GM12878 (cell line): ENCODE results near the gene SIMC1. TPM values are rescaled to one million over a fixed set of nuclear protein-coding genes. Genes with fewer than 3 reads are reported as not detected.
A peak's percentile ranks its signal among the peaks of the same experiment; 100 is the strongest.
"Not testable (repeated sequence)": the region's sequence is repeated elsewhere in the genome, so short reads cannot be mapped to it uniquely, and the experiment has no call there.

Source experiments
- ATAC-seq: fragments of 200-7000 bp; cut with Tn5 transposase; 3 replicates; pipeline ENCODE4 v1.9.1; 2020; ENCODE audit warnings: mild to moderate bottlenecking, moderate library complexity
- BruUV-seq: library from RNA; stranded (reverse); fragments of 400-500 nt; replicated peaks from 2 replicates; lab custom pipeline; 2021; lab: Mats Ljungman, UMichigan
- CTCF ChIA-PET: fragments of 300-600 bp; sonication (Branson Sonifier 250); formaldehyde crosslinking; extraction: SDS; loops from one replicate; lab custom pipeline; 2021; ENCODE audit warnings: inconsistent platforms; lab: Yijun Ruan, JAX
- POLR2A ChIA-PET: fragments of 350-600 bp; formaldehyde crosslinking; extraction: SDS; loops from one replicate; lab custom pipeline; 2021; ENCODE audit warnings: inconsistent platforms; lab: Charles Lee
- RAD21 ChIA-PET: fragments of 300-600 bp; sonication (Branson Sonifier 250); formaldehyde crosslinking; loops from one replicate; lab custom pipeline; 2023; ENCODE audit warnings: antibody characterized with exemption; ENCODE audit not compliant: unreplicated experiment; lab: Charles Lee
- SMC1A ChIA-PET: fragments of 300-600 bp; sonication (Branson Sonifier 250); formaldehyde crosslinking; loops from one replicate; lab custom pipeline; 2023; ENCODE audit not compliant: unreplicated experiment, uncharacterized antibody; lab: Charles Lee
- DNase-seq: peaks from one replicate; pipeline ENCODE4 v3.0.0-alpha.2; 2011; ENCODE audit warnings: low read depth, low spot score
- FAIRE-seq: peaks from 3 replicates; lab custom pipeline; 2011; peaks lifted over from hg19 to GRCh38; lab: Jason Lieb, UNC
- H2AFZ ChIP-seq: 2 replicates; pipeline ENCODE4 v1.6.0; 2011; ENCODE audit warnings: low read depth, low read length, control low read depth; ENCODE audit not compliant: control insufficient read depth
- H3K27ac ChIP-seq: 2 replicates; pipeline ENCODE4 v1.5.1; 2011; ENCODE audit warnings: control low read depth; ENCODE audit not compliant: control insufficient read depth, insufficient read depth
- H3K27me3 ChIP-seq, 2 experiments: replicated peaks in 1 of 2; 2 replicates each; pipeline versions ENCODE4 v1.6.0 to v1.6.1; 2011; ENCODE audit warnings: low read length in 1 of 2; ENCODE audit not compliant: control insufficient read depth in 2 of 2, insufficient read depth in 2 of 2
- H3K36me3 ChIP-seq, 2 experiments: 2 replicates each; pipeline ENCODE4 v1.5.1; 2011; ENCODE audit warnings: low read length in 1 of 2; ENCODE audit not compliant: control insufficient read depth in 2 of 2, insufficient read depth in 2 of 2
- H3K4me1 ChIP-seq: 2 replicates; pipeline ENCODE4 v1.6.1; 2011; ENCODE audit warnings: mild to moderate bottlenecking, low read length, moderate library complexity, mixed read lengths; ENCODE audit not compliant: control insufficient read depth, insufficient read depth
- H3K4me2 ChIP-seq: 2 replicates; pipeline ENCODE4 v1.6.0; 2011; ENCODE audit warnings: control low read depth; ENCODE audit not compliant: control insufficient read depth, insufficient read depth
- H3K4me3 ChIP-seq: fragments of 200-600 bp; sonication (generic); 2 replicates; pipeline ENCODE4 v1.5.1; 2016
- H3K79me2 ChIP-seq: 2 replicates; pipeline ENCODE4 v1.6.0; 2011; ENCODE audit warnings: low read length; ENCODE audit not compliant: control insufficient read depth, insufficient read depth
- H3K9ac ChIP-seq: 2 replicates; pipeline ENCODE4 v1.8.0; 2011; ENCODE audit warnings: low read length, control low read depth, mixed read lengths; ENCODE audit not compliant: control insufficient read depth, insufficient read depth
- H3K9me3 ChIP-seq: replicated peaks from 3 replicates; pipeline ENCODE4 v1.5.1; 2011; ENCODE audit warnings: mild to moderate bottlenecking, low read length; ENCODE audit not compliant: control insufficient read depth, insufficient read depth
- H4K20me1 ChIP-seq: 2 replicates; pipeline ENCODE4 v1.6.0; 2011; ENCODE audit not compliant: control insufficient read depth, insufficient read depth
- WGBS: methylation state at CpG from one replicate; pipeline ENCODE4 v1.1.6; 2016; ENCODE audit warnings: low lambda C conversion rate; ENCODE audit not compliant: insufficient replicate concordance, insufficient coverage; ENCODE audit errors: missing lambda C conversion rate; 5-methylcytosine and 5-hydroxymethylcytosine counted together
- in situ Hi-C: fragments of 300-500 bp; cut with MboI; formaldehyde crosslinking; loops from 9 replicates; pipeline ENCODE4 v1.14.3; 2018; ENCODE audit warnings: mixed read lengths
- intact Hi-C: fragments of 100-400 bp; cut with micrococcal nuclease; formaldehyde crosslinking; loops from one replicate; pipeline ENCODE4 v1.14.2; 2022; ENCODE audit not compliant: unreplicated experiment
- polyA plus RNA-seq, 11 experiments: library from polyadenylated mRNA; depleted of rRNA in 4 of 11; unstranded in 6 of 11; stranded (reverse) in 5 of 11; fragments of >200 nt; fragmentation: Nextera tagmentation in 4 of 11; fragmentation: Illumina TruSeq in 1 of 11; extraction: Ambion mirVana in 4 of 11; extraction: Trizol in 1 of 11; gene quantifications; 1 replicate in 1 of 11; 2 replicates in 10 of 11; pipeline versions ENCODE4 v1.2.1 to v1.2.3, GENCODE V29; 2011 to 2016; ENCODE audit warnings: inconsistent platforms in 2 of 11, missing spikeins in 2 of 11, low read depth in 1 of 11
- total RNA-seq, 4 experiments: library from RNA; depleted of rRNA in 3 of 4; stranded (reverse); fragments of >200 nt in 3 of 4; fragmentation: Illumina TruSeq in 1 of 4; extraction: Trizol in 1 of 4; gene quantifications; 2 replicates each; pipeline versions ENCODE4 v1.2.1 to v1.2.3, GENCODE V29; 2013 to 2021

SIMC1 gene
- total and polyA plus RNA-seq, 10 of the 15 experiments (the other 5 are each of a cell fraction or from before 2014, with no cell fraction given) = 3.0 to 16.5 (median 10.4) TPM

GRCh38 chr5:176197234-176197858 lies 40.9 kb upstream of the SIMC1 start:
- intact Hi-C loops, SMC1A ChIA-PET, H2AFZ ChIP-seq, H3K9me3 ChIP-seq, ATAC-seq, FAIRE-seq, POLR2A ChIA-PET, H3K27me3 ChIP-seq, H3K4me3 ChIP-seq, H3K4me1 ChIP-seq, H3K36me3 ChIP-seq, H3K27ac ChIP-seq, H3K79me2 ChIP-seq, RAD21 ChIA-PET, H3K9ac ChIP-seq, CTCF ChIA-PET, DNase-seq, H3K4me2 ChIP-seq, BruUV-seq, H4K20me1 ChIP-seq, in situ Hi-C loops: not testable (repeated sequence)
- 7% methylated on average over 6 of the region's 6 CpGs for WGBS

GRCh38 chr5:176198299-176198698 lies 39.9 kb upstream of the SIMC1 start:
- H3K9ac ChIP-seq, CTCF ChIA-PET, FAIRE-seq, in situ Hi-C loops, H3K9me3 ChIP-seq, H3K79me2 ChIP-seq, POLR2A ChIA-PET, H3K27me3 ChIP-seq, H3K4me3 ChIP-seq, BruUV-seq, H3K36me3 ChIP-seq, H4K20me1 ChIP-seq, intact Hi-C loops, SMC1A ChIA-PET, ATAC-seq, DNase-seq, H3K4me2 ChIP-seq, H3K4me1 ChIP-seq, H2AFZ ChIP-seq, H3K27ac ChIP-seq, RAD21 ChIA-PET: not testable (repeated sequence)
- 43% methylated on average over 2 of the region's 2 CpGs for WGBS

- CTCF ChIA-PET, H4K20me1 ChIP-seq, intact Hi-C loops, H3K9ac ChIP-seq, H3K27ac ChIP-seq, H2AFZ ChIP-seq, RAD21 ChIA-PET, POLR2A ChIA-PET, H3K79me2 ChIP-seq, H3K9me3 ChIP-seq, H3K27me3 ChIP-seq, H3K36me3 ChIP-seq, H3K4me1 ChIP-seq, in situ Hi-C loops, H3K4me3 ChIP-seq, SMC1A ChIA-PET, BruUV-seq, DNase-seq, FAIRE-seq, H3K4me2 ChIP-seq: not testable (repeated sequence)
- ATAC-seq = peak; percentile 49
- WGBS = 15% methylated on average over 57 of the region's 72 CpGs
Measured at GRCh38 chr5:176198991-176199733, 39.1 kb upstream of the SIMC1 start.
